Neural crest cell (in vitro differentiated cells): ENCODE data around the gene TRIM2. TPM values are rescaled to one million over a fixed set of nuclear protein-coding genes. Genes with fewer than 3 reads are reported as not detected.
"Not testable (repeated sequence)": the region's sequence is repeated elsewhere in the genome, so short reads cannot be mapped to it uniquely, and the experiment has no call there.

ENCODE experiments used
- DNase-seq: peaks from one replicate; pipeline ENCODE4 v3.0.0; 2021; ENCODE audit warnings: low read depth, mixed read lengths, low spot score
- H3K27ac Mint-ChIP-seq: one replicate; pipeline ENCODE4 v1.8.0; 2021; ENCODE audit warnings: mild to moderate bottlenecking, mixed read lengths; ENCODE audit not compliant: unreplicated experiment
- H3K27me3 Mint-ChIP-seq: 2 replicates; pipeline ENCODE4 v1.8.0; 2021; ENCODE audit warnings: low read depth, mild to moderate bottlenecking, mixed read lengths
- H3K36me3 Mint-ChIP-seq: 2 replicates; pipeline ENCODE4 v1.8.0; 2021; ENCODE audit warnings: low read depth, mild to moderate bottlenecking, mixed read lengths
- H3K4me1 Mint-ChIP-seq: 2 replicates; pipeline ENCODE4 v1.8.0; 2021; ENCODE audit warnings: mixed read lengths
- H3K4me3 Mint-ChIP-seq: one replicate; pipeline ENCODE4 v1.8.0; 2021; ENCODE audit warnings: mild to moderate bottlenecking, mixed read lengths
- H3K9me3 Mint-ChIP-seq: 2 replicates; pipeline ENCODE4 v1.8.0; 2021; ENCODE audit warnings: mixed read lengths
- CTCF ChIP-seq: fragments of 200-600 bp; sonication (generic); conservative IDR thresholded peaks from 2 replicates; pipeline ENCODE4 v1.5.0; 2021; ENCODE audit warnings: antibody characterized with exemption, mild to moderate bottlenecking
- total RNA-seq: library from RNA; stranded (reverse); gene quantifications from 2 replicates; pipeline ENCODE4 v1.2.1, GENCODE V29; 2021

TRIM2 gene
- total RNA-seq, 1 donor from 2014 or later, result 105 TPM

GRCh38 chr4:153159728-153160221 lies 44.5 kb upstream of the TRIM2 start:
- Mint-ChIP-seq H3K27ac (no peak overlapping the region), H3K36me3 (peaks cover 2% of the 10 kb centered on the region), H3K9me3 (peaks cover 3% of the 10 kb centered on the region), H3K4me1 (peaks cover 26% of the 10 kb centered on the region), H3K4me3 (no peak overlapping the region), H3K27me3 (peaks cover 3% of the 10 kb centered on the region)
- DNase-seq, result no peak
- TF ChIP-seq CTCF, result no peak

- no peak for TF ChIP-seq CTCF
- no peak for DNase-seq
- peaks cover 19% of the 10 kb centered on the region for H3K4me1 Mint-ChIP-seq
- H3K9me3 Mint-ChIP-seq, result peaks cover 8% of the 10 kb centered on the region
- peaks cover 2% of the 10 kb centered on the region for H3K36me3 Mint-ChIP-seq
- H3K27ac Mint-ChIP-seq, result no peak overlapping the region
- H3K4me3 Mint-ChIP-seq, result no peak overlapping the region
- peaks cover 3% of the 10 kb centered on the region for H3K27me3 Mint-ChIP-seq
Measured at GRCh38 chr4:153160821-153161220, 43.4 kb upstream of the TRIM2 start.

GRCh38 chr4:153161226-153161963 lies 42.8 kb upstream of the TRIM2 start:
- no peak for TF ChIP-seq CTCF
- Mint-ChIP-seq H3K27me3 (peaks cover under 1% of the 10 kb centered on the region), H3K9me3 (peaks cover 8% of the 10 kb centered on the region), H3K27ac (no peak overlapping the region), H3K4me1 (peaks cover 19% of the 10 kb centered on the region), H3K36me3 (peaks cover 2% of the 10 kb centered on the region), H3K4me3 (no peak overlapping the region)
- no peak for DNase-seq

GRCh38 chr4:153165236-153165635 lies 39.0 kb upstream of the TRIM2 start:
- not testable (repeated sequence) for H3K36me3 Mint-ChIP-seq, H3K27me3 Mint-ChIP-seq, H3K27ac Mint-ChIP-seq, H3K9me3 Mint-ChIP-seq, H3K4me3 Mint-ChIP-seq, DNase-seq
- peaks cover 49% of the 10 kb centered on the region for H3K4me1 Mint-ChIP-seq

- peaks cover 2% of the 10 kb centered on the region for H3K36me3 Mint-ChIP-seq
- peak overlapping the region; percentile 65 for H3K27ac Mint-ChIP-seq
- H3K4me3 Mint-ChIP-seq, result peak overlapping the region; percentile 35
- peaks cover 8% of the 10 kb centered on the region for H3K9me3 Mint-ChIP-seq
- no peaks in the 10 kb centered on the region for H3K27me3 Mint-ChIP-seq
- no peak for TF ChIP-seq CTCF
- H3K4me1 Mint-ChIP-seq, result peaks cover 48% of the 10 kb centered on the region
- no peak for DNase-seq
Measured at GRCh38 chr4:153166716-153167501, 37.3 kb upstream of the TRIM2 start.

- H3K36me3 Mint-ChIP-seq, result no peaks in the 10 kb centered on the region
- TF ChIP-seq CTCF, result no peak
- H3K4me1 Mint-ChIP-seq, result peaks cover 54% of the 10 kb centered on the region
- DNase-seq, result no peak
- H3K9me3 Mint-ChIP-seq, result peaks cover 6% of the 10 kb centered on the region
- no peaks in the 10 kb centered on the region for H3K27me3 Mint-ChIP-seq
- H3K4me3 Mint-ChIP-seq, result peak overlapping the region; percentile 36
- H3K27ac Mint-ChIP-seq, result peak overlapping the region; percentile 9
Measured at GRCh38 chr4:153169776-153170175, 34.5 kb upstream of the TRIM2 start.
